GM19452 (cell line): ENCODE results near the gene LRRC61.
"Not testable (repeated sequence)": the region's sequence is repeated elsewhere in the genome, so short reads cannot be mapped to it uniquely, and the experiment has no call there.

Experiments used
- ATAC-seq: cut with Tn5 transposase; IDR thresholded peaks from one replicate; pipeline ENCODE4 v1.9.1; 2021; ENCODE audit not compliant: unreplicated experiment

LRRC61 gene

GRCh38 chr7:150381096-150381495, 57.9 kb downstream of the LRRC61 start:
- no peak for ATAC-seq

- no peak for ATAC-seq
Measured at GRCh38 chr7:150381785-150382122, 58.6 kb downstream of the LRRC61 start.

- no peak for ATAC-seq
Measured at GRCh38 chr7:150382123-150382843, 59.1 kb downstream of the LRRC61 start.

GRCh38 chr7:150382844-150383225, 59.7 kb downstream of the LRRC61 start:
- ATAC-seq = no peak

- ATAC-seq = no peak
Measured at GRCh38 chr7:150383710-150384397, 60.7 kb downstream of the LRRC61 start.

GRCh38 chr7:150384406-150385301, 61.5 kb downstream of the LRRC61 start:
- no peak for ATAC-seq

- ATAC-seq = no peak
Measured at GRCh38 chr7:150385302-150385723, 62.2 kb downstream of the LRRC61 start.

GRCh38 chr7:150385884-150386283, 62.7 kb downstream of the LRRC61 start:
- not testable (repeated sequence) for ATAC-seq
